Endothelial cell (in vitro differentiated cells): ENCODE results near the gene RASA2. TPM values are rescaled to one million over a fixed set of nuclear protein-coding genes. Genes with fewer than 3 reads are reported as not detected.

ENCODE experiments used
- DNase-seq: peaks from one replicate; pipeline ENCODE4 v3.0.0; 2021; ENCODE audit warnings: low spot score
- H3K27ac Mint-ChIP-seq: one replicate; pipeline ENCODE4 v1.8.0; 2021; ENCODE audit warnings: mixed read lengths, inconsistent platforms; ENCODE audit not compliant: unreplicated experiment
- H3K27me3 Mint-ChIP-seq: one replicate; pipeline ENCODE4 v1.8.0; 2021; ENCODE audit warnings: mild to moderate bottlenecking, moderate library complexity, mixed read lengths, inconsistent platforms; ENCODE audit not compliant: unreplicated experiment
- H3K36me3 Mint-ChIP-seq: one replicate; pipeline ENCODE4 v1.8.0; 2021; ENCODE audit warnings: mild to moderate bottlenecking, low read depth, mixed read lengths, inconsistent platforms; ENCODE audit not compliant: unreplicated experiment
- H3K4me1 Mint-ChIP-seq: one replicate; pipeline ENCODE4 v1.8.0; 2021; ENCODE audit warnings: mild to moderate bottlenecking, mixed read lengths, inconsistent platforms; ENCODE audit not compliant: unreplicated experiment
- H3K4me3 Mint-ChIP-seq: one replicate; pipeline ENCODE4 v1.8.0; 2021; ENCODE audit warnings: mild to moderate bottlenecking, mixed read lengths, inconsistent platforms; ENCODE audit not compliant: unreplicated experiment
- H3K9me3 Mint-ChIP-seq: one replicate; pipeline ENCODE4 v1.8.0; 2021; ENCODE audit warnings: mixed read lengths, inconsistent platforms; ENCODE audit not compliant: unreplicated experiment
- CTCF ChIP-seq: fragments of 200-600 bp; sonication (generic); IDR thresholded peaks from one replicate; pipeline ENCODE4 v1.5.0; 2021; ENCODE audit warnings: antibody characterized with exemption; ENCODE audit not compliant: unreplicated experiment
- total RNA-seq: library from RNA; stranded (reverse); fragmentation: NEBNext Ultra II Directional; extraction: Animal tissue kit (Norgen Biotek cat#: 25700); gene quantifications from one replicate; pipeline ENCODE4 v1.2.1, GENCODE V29; 2021; ENCODE audit not compliant: unreplicated experiment

Gene RASA2
- total RNA-seq, 1 donor from 2014 or later: 32.5 TPM

DNA sequence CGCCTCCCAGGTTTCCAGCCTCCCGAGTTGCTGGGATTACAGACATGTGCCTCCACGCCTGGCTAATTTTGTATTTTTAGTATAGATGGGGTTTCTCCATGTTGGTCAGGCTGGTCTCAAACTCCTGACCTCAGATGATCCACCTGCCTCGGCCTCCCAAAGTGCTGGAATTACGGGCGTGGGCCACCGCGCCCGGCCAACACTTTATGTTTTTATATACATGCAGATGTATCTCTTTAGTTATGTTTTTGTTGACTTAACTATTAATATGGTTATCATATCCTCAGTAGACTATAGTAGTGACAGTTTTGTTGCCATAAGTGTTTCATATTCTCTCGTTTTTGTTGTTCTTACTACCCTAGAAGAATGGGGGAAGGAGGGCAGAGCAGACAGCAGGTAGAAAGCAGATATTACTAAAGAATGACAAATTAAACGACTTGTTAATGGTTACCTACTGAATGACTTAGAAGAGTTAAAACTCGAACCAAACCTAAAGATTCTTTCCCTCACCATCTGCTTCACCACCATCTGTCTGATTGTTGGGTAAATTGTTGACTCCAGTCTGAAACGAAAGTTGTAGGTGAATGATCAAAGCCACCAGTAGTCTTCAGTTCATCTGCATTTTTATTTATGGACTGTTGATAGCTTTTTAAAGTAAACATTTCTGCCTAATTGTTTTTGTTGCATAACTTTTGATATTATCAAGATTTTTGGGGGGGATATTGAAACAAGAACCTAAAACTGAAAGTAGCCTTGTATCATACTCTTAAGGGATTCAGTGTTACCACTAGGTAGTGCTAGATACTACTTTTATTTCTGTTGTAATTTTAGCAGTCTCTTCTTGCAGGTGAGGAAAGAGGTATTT, 89.3 kb downstream of the RASA2 start:
- Mint-ChIP-seq H3K27me3 (no peaks in the 10 kb centered on the region), H3K9me3 (no peaks in the 10 kb centered on the region)

GRCh38 chr3:141576744-141577052, 89.9 kb downstream of the RASA2 start:
- H3K27me3 Mint-ChIP-seq: no peaks in the 10 kb centered on the region

More for the DNA sequence above, 89.3 kb downstream of the RASA2 start:
- no peak for TF ChIP-seq CTCF
- DNase-seq: no peak
- Mint-ChIP-seq H3K27ac (peak overlapping the region; percentile 58), H3K36me3 (peaks cover 3% of the 10 kb centered on the region), H3K4me3 (no peak overlapping the region), H3K4me1 (no peaks in the 10 kb centered on the region)

GRCh38 chr3:141578202-141578973, 91.6 kb downstream of the RASA2 start:
- Mint-ChIP-seq H3K9me3 (no peaks in the 10 kb centered on the region), H3K27ac (no peak overlapping the region), H3K4me3 (no peak overlapping the region), H3K4me1 (no peaks in the 10 kb centered on the region), H3K27me3 (no peaks in the 10 kb centered on the region), H3K36me3 (no peaks in the 10 kb centered on the region)
- no peak for DNase-seq
- no peak for TF ChIP-seq CTCF

More at GRCh38 chr3:141576744-141577052, 89.9 kb downstream of the RASA2 start:
- no peak overlapping the region for H3K4me3 Mint-ChIP-seq
- peaks cover 3% of the 10 kb centered on the region for H3K36me3 Mint-ChIP-seq
- H3K27ac Mint-ChIP-seq: no peak overlapping the region
- H3K9me3 Mint-ChIP-seq: no peaks in the 10 kb centered on the region
- H3K4me1 Mint-ChIP-seq: no peaks in the 10 kb centered on the region
- no peak for DNase-seq
- no peak for TF ChIP-seq CTCF

GRCh38 chr3:141594357-141594756, 107.5 kb downstream of the RASA2 start:
- no peak for TF ChIP-seq CTCF
- no peaks in the 10 kb centered on the region for H3K27me3 Mint-ChIP-seq
- H3K36me3 Mint-ChIP-seq: peaks cover 35% of the 10 kb centered on the region
- H3K4me3 Mint-ChIP-seq: peak overlapping the region; percentile 37
- H3K4me1 Mint-ChIP-seq: no peaks in the 10 kb centered on the region
- H3K27ac Mint-ChIP-seq: no peak overlapping the region
- H3K9me3 Mint-ChIP-seq: no peaks in the 10 kb centered on the region
- no peak for DNase-seq

DNA sequence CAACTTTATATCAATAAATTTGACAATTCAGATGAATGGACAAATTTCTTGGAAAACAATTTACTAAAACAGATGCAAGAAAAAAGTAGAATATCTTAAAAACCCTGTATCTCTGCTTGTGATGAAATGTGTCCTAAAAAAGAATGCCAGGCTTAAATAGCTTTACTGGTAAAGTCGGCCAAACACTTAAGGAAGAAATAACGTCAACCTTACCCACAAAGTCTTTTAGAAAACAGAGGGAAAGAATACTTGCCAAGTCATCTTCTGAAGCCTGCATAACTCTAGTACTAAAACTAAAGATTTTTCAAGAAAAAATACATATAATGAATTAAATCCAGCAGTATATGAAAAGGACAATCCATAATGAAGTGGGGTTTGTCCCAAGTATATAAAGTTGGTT, 111.1 kb downstream of the RASA2 start:
- Mint-ChIP-seq H3K9me3 (no peaks in the 10 kb centered on the region), H3K36me3 (peaks cover 43% of the 10 kb centered on the region), H3K27me3 (no peaks in the 10 kb centered on the region), H3K4me1 (no peaks in the 10 kb centered on the region), H3K27ac (no peak overlapping the region), H3K4me3 (no peak overlapping the region)
- DNase-seq: no peak
- TF ChIP-seq CTCF: no peak
